ENCODE measurements around the gene ASMTL.
"Not testable (repeated sequence)": the region's sequence is repeated elsewhere in the genome, so short reads cannot be mapped to it uniquely, and the experiment has no call there.

GRCh38 chrX:1482530-1482928, 29.8 kb upstream of the ASMTL start:
- not testable (repeated sequence) for TF ChIP-seq CTCF (optimal IDR thresholded peaks at IDR 0.05 in 1 of 3, IDR thresholded peaks at IDR 0.05 in 1 of 3, conservative IDR thresholded peaks at IDR 0.05 in 1 of 3; ENCODE audit: extremely low read depth in 1 of 3, insufficient read depth in 2 of 3, low read length in 3 of 3); EZH2 (IDR thresholded peaks at IDR 0.05; ENCODE audit: low read length)
